HAP-1 (cell line): ENCODE results near the gene PLA2G4E.

Experiments used
- DNase-seq, 2 experiments: peaks; one replicate each; pipeline ENCODE4 v3.0.0-alpha.2; 2016 to 2020; ENCODE audit warnings: low spot score in 2 of 2
- H3K27me3 ChIP-seq: fragments of 250-450 bp; sonication (Bioruptor Pico); 2 replicates; pipeline ENCODE4 v1.5.1; 2020; ENCODE audit warnings: low read depth, mild to moderate bottlenecking, moderate library complexity
- H3K36me3 ChIP-seq: fragments of 250-450 bp; sonication (Bioruptor Pico); replicated peaks from 2 replicates; pipeline ENCODE4 v1.5.1; 2020; ENCODE audit warnings: mild to moderate bottlenecking
- H3K4me1 ChIP-seq: fragments of 250-450 bp; sonication (Bioruptor Pico); 2 replicates; pipeline ENCODE4 v1.5.1; 2020; ENCODE audit warnings: mild to moderate bottlenecking
- H3K4me3 ChIP-seq: fragments of 250-450 bp; sonication (Bioruptor Pico); 2 replicates; pipeline ENCODE4 v1.5.1; 2020; ENCODE audit warnings: mild to moderate bottlenecking, moderate library complexity
- H3K9me3 ChIP-seq: fragments of 250-450 bp; sonication (Bioruptor Pico); 2 replicates; pipeline ENCODE4 v1.5.1; 2020; ENCODE audit warnings: mild to moderate bottlenecking, moderate library complexity
- in situ Hi-C: fragments of 300-500 bp; cut with MboI; formaldehyde crosslinking; loops from 3 replicates; pipeline ENCODE4 v1.14.3; 2020; ENCODE audit warnings: low sequenced_read_pairs, inconsistent platforms, mixed read lengths

Gene PLA2G4E

GRCh38 chr15:42060797-42061196, 40.0 kb upstream of the PLA2G4E start:
- no peaks in the 10 kb centered on the region for H3K36me3 ChIP-seq
- H3K27me3 ChIP-seq = no peaks in the 10 kb centered on the region
- no peak for DNase-seq
- H3K4me3 ChIP-seq = no peak overlapping the region
- no peaks in the 10 kb centered on the region for H3K9me3 ChIP-seq
- H3K4me1 ChIP-seq = 0 out of 2 replicates have a peak, but pooled peaks cover 2% of the 10 kb centered on the region
- in situ Hi-C loops = no loop called here

GRCh38 chr15:42060477-42060763, 39.6 kb upstream of the PLA2G4E start:
- Histone ChIP-seq H3K36me3 (no peaks in the 10 kb centered on the region), H3K4me1 (0 out of 2 replicates have a peak, but pooled peaks cover 2% of the 10 kb centered on the region), H3K9me3 (no peaks in the 10 kb centered on the region), H3K4me3 (no peak overlapping the region), H3K27me3 (no peaks in the 10 kb centered on the region)
- DNase-seq = no peak
- in situ Hi-C loops = no loop called here

GRCh38 chr15:42059661-42060476, 39.0 kb upstream of the PLA2G4E start:
- DNase-seq = peak; percentile 18 to 83
- Histone ChIP-seq H3K27me3 (no peaks in the 10 kb centered on the region), H3K4me1 (0 out of 2 replicates have a peak, but pooled peaks cover 2% of the 10 kb centered on the region), H3K36me3 (no peaks in the 10 kb centered on the region), H3K9me3 (no peaks in the 10 kb centered on the region), H3K4me3 (no peak overlapping the region)
- in situ Hi-C loops = no loop called here

- no peaks in the 10 kb centered on the region for H3K9me3 ChIP-seq
- H3K4me1 ChIP-seq = 0 out of 2 replicates have a peak, but pooled peaks cover 2% of the 10 kb centered on the region
- DNase-seq = no peak
- no peak overlapping the region for H3K4me3 ChIP-seq
- no peaks in the 10 kb centered on the region for H3K36me3 ChIP-seq
- H3K27me3 ChIP-seq = no peaks in the 10 kb centered on the region
- in situ Hi-C loops = no loop called here
Measured at GRCh38 chr15:42058791-42059190, 37.9 kb upstream of the PLA2G4E start.

- no peaks in the 10 kb centered on the region for H3K9me3 ChIP-seq
- H3K36me3 ChIP-seq = no peaks in the 10 kb centered on the region
- in situ Hi-C loops = no loop called here
- H3K4me3 ChIP-seq = no peak overlapping the region
- 0 out of 2 replicates have a peak, but pooled peaks cover 2% of the 10 kb centered on the region for H3K4me1 ChIP-seq
- H3K27me3 ChIP-seq = no peaks in the 10 kb centered on the region
- no peak for DNase-seq
Measured at GRCh38 chr15:42057799-42058646, 37.2 kb upstream of the PLA2G4E start.

GRCh38 chr15:42056934-42057798, 36.3 kb upstream of the PLA2G4E start:
- Histone ChIP-seq H3K9me3 (no peaks in the 10 kb centered on the region), H3K27me3 (no peaks in the 10 kb centered on the region), H3K4me3 (no peak overlapping the region), H3K4me1 (0 out of 2 replicates have a peak, but pooled peaks cover 2% of the 10 kb centered on the region), H3K36me3 (no peaks in the 10 kb centered on the region)
- DNase-seq = peak; percentile 68 to 87
- in situ Hi-C loops = no loop called here

- no peaks in the 10 kb centered on the region for H3K9me3 ChIP-seq
- H3K27me3 ChIP-seq = no peaks in the 10 kb centered on the region; the same call in 1 of the 2 replicates
- no peak for DNase-seq
- in situ Hi-C loops = no loop called here
- no peaks in the 10 kb centered on the region for H3K36me3 ChIP-seq
- no peak overlapping the region for H3K4me3 ChIP-seq
- 0 out of 2 replicates have a peak, but pooled peaks cover 2% of the 10 kb centered on the region for H3K4me1 ChIP-seq
Measured at GRCh38 chr15:42053914-42054313, 33.1 kb upstream of the PLA2G4E start.

GRCh38 chr15:42053010-42053409, 32.2 kb upstream of the PLA2G4E start:
- Histone ChIP-seq H3K4me1 (0 out of 2 replicates have a peak, but pooled peaks cover 2% of the 10 kb centered on the region), H3K27me3 (no peaks in the 10 kb centered on the region; the same call in 1 of the 2 replicates), H3K36me3 (no peaks in the 10 kb centered on the region), H3K4me3 (no peak overlapping the region), H3K9me3 (no peaks in the 10 kb centered on the region)
- DNase-seq = no peak
- in situ Hi-C loops = no loop called here

- in situ Hi-C loops = no loop called here
- H3K9me3 ChIP-seq = no peaks in the 10 kb centered on the region
- no peak overlapping the region for H3K4me3 ChIP-seq
- no peaks in the 10 kb centered on the region for H3K36me3 ChIP-seq
- no peak for DNase-seq
- no peaks in the 10 kb centered on the region for H3K4me1 ChIP-seq
- H3K27me3 ChIP-seq = no peaks in the 10 kb centered on the region; the same call in 1 of the 2 replicates
Measured at GRCh38 chr15:42050484-42051255, 29.8 kb upstream of the PLA2G4E start.

GRCh38 chr15:42048821-42049200, 28.0 kb upstream of the PLA2G4E start:
- no peaks in the 10 kb centered on the region for H3K36me3 ChIP-seq
- H3K27me3 ChIP-seq = no peaks in the 10 kb centered on the region; the same call in 1 of the 2 replicates
- no peak for DNase-seq
- no peaks in the 10 kb centered on the region for H3K4me1 ChIP-seq
- H3K9me3 ChIP-seq = no peaks in the 10 kb centered on the region
- H3K4me3 ChIP-seq = no peak overlapping the region
- in situ Hi-C loops = no loop called here

GRCh38 chr15:42048080-42048820, 27.4 kb upstream of the PLA2G4E start:
- in situ Hi-C loops = no loop called here
- H3K36me3 ChIP-seq = no peaks in the 10 kb centered on the region
- no peaks in the 10 kb centered on the region for H3K9me3 ChIP-seq
- H3K4me3 ChIP-seq = no peak overlapping the region
- no peaks in the 10 kb centered on the region; the same call in 1 of the 2 replicates for H3K27me3 ChIP-seq
- H3K4me1 ChIP-seq = no peaks in the 10 kb centered on the region
- no peak for DNase-seq

GRCh38 chr15:42046597-42046996, 25.8 kb upstream of the PLA2G4E start:
- no peaks in the 10 kb centered on the region for H3K4me1 ChIP-seq
- H3K27me3 ChIP-seq = no peaks in the 10 kb centered on the region
- H3K9me3 ChIP-seq = no peaks in the 10 kb centered on the region
- no peak for DNase-seq
- H3K36me3 ChIP-seq = no peaks in the 10 kb centered on the region
- in situ Hi-C loops = no loop called here
- H3K4me3 ChIP-seq = no peak overlapping the region
